Measurements from ENCODE around the gene ZNF423.

DNA sequence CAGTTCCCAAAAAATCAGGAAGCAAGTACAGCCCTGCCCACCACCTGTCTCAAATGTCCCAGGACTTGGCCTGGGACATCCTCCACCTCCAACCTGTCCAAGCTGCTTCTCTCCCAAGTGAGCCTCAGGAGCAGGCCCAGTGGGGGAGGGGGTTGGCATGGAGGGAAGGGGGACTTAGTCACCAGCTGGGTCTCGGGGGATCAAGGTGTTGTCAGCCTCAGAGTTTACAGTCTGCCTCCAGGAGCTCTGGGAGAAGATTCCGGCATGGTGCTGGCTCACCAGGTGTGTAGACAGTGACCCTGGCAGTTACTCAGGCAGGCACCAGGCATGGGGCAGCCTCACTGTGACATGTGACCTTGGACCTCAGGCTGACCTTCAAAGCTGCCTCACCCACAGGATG is 19.7 kb downstream of the ZNF423 start:
- TF ChIP-seq TCF12 (IDR thresholded peaks at IDR 0.05) (no peak), RAD21 (IDR thresholded peaks at IDR 0.05; ENCODE audit: low read length) (no peak), POLR2AphosphoS5 (IDR thresholded peaks at IDR 0.05; ENCODE audit: low read depth, low read length) (no peak), EZH2phosphoT487 (IDR thresholded peaks at IDR 0.05; ENCODE audit: borderline replicate concordance, low read depth) (no peak), TAF1 (IDR thresholded peaks at IDR 0.05; ENCODE audit: borderline replicate concordance, low read depth, low read length) (no peak)
- TF ChIP-seq, protein P1, sequence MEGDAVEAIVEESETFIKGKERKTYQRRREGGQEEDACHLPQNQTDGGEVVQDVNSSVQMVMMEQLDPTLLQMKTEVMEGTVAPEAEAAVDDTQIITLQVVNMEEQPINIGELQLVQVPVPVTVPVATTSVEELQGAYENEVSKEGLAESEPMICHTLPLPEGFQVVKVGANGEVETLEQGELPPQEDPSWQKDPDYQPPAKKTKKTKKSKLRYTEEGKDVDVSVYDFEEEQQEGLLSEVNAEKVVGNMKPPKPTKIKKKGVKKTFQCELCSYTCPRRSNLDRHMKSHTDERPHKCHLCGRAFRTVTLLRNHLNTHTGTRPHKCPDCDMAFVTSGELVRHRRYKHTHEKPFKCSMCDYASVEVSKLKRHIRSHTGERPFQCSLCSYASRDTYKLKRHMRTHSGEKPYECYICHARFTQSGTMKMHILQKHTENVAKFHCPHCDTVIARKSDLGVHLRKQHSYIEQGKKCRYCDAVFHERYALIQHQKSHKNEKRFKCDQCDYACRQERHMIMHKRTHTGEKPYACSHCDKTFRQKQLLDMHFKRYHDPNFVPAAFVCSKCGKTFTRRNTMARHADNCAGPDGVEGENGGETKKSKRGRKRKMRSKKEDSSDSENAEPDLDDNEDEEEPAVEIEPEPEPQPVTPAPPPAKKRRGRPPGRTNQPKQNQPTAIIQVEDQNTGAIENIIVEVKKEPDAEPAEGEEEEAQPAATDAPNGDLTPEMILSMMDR (IDR thresholded peaks at IDR 0.05): no peak
- TF ChIP-seq, protein P2, sequence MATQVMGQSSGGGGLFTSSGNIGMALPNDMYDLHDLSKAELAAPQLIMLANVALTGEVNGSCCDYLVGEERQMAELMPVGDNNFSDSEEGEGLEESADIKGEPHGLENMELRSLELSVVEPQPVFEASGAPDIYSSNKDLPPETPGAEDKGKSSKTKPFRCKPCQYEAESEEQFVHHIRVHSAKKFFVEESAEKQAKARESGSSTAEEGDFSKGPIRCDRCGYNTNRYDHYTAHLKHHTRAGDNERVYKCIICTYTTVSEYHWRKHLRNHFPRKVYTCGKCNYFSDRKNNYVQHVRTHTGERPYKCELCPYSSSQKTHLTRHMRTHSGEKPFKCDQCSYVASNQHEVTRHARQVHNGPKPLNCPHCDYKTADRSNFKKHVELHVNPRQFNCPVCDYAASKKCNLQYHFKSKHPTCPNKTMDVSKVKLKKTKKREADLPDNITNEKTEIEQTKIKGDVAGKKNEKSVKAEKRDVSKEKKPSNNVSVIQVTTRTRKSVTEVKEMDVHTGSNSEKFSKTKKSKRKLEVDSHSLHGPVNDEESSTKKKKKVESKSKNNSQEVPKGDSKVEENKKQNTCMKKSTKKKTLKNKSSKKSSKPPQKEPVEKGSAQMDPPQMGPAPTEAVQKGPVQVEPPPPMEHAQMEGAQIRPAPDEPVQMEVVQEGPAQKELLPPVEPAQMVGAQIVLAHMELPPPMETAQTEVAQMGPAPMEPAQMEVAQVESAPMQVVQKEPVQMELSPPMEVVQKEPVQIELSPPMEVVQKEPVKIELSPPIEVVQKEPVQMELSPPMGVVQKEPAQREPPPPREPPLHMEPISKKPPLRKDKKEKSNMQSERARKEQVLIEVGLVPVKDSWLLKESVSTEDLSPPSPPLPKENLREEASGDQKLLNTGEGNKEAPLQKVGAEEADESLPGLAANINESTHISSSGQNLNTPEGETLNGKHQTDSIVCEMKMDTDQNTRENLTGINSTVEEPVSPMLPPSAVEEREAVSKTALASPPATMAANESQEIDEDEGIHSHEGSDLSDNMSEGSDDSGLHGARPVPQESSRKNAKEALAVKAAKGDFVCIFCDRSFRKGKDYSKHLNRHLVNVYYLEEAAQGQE (IDR thresholded peaks at IDR 0.05; ENCODE audit: low read depth, low read length): no peak
- TF ChIP-seq, protein P3, sequence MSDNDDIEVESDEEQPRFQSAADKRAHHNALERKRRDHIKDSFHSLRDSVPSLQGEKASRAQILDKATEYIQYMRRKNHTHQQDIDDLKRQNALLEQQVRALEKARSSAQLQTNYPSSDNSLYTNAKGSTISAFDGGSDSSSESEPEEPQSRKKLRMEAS (IDR thresholded peaks at IDR 0.05; ENCODE audit: low read depth): no peak
